ENCODE results near the gene MDGA2. TPM values are rescaled to one million over a fixed set of nuclear protein-coding genes. Genes with fewer than 3 reads are reported as not detected.
"Not testable (repeated sequence)": the region's sequence is repeated elsewhere in the genome, so short reads cannot be mapped to it uniquely, and the experiment has no call there.

Gene MDGA2
- total RNA-seq, 1 experiment from 2014 or later: not detected

GRCh38 chr14:47194055-47194454 is 481.4 kb downstream of the MDGA2 start:
- CTCF ChIA-PET: no interaction called here
- no peak overlapping the region for H2AFZ ChIP-seq (ENCODE audit: low read depth, low read length, poor library complexity, severe bottlenecking)
- H3K9me2 ChIP-seq (ENCODE audit: insufficient read depth): no peaks in the 10 kb centered on the region
- H3K4me2 ChIP-seq (ENCODE audit: low read length): no peak overlapping the region
- BruUV-seq (replicated peaks): no TSS peak
- RAD21 ChIA-PET (ENCODE audit: low non-redundant PET in 1 of 2, low total read pairs in 2 of 2, uncharacterized antibody in 2 of 2, unreplicated experiment in 2 of 2): no interaction called here
- H3K79me2 ChIP-seq (ENCODE audit: insufficient read depth, low read length): no peaks in the 10 kb centered on the region
- no peaks in the 10 kb centered on the region; a peak in 1 of 4 replicates for H3K36me3 ChIP-seq (ENCODE audit: control insufficient read depth in 1 of 2, insufficient read depth in 2 of 2, low read length in 2 of 2)
- H4K20me1 ChIP-seq (ENCODE audit: insufficient read depth): no peaks in the 10 kb centered on the region
- no peaks in the 10 kb centered on the region for H3K4me1 ChIP-seq (ENCODE audit: control insufficient read depth in 1 of 2, insufficient read depth in 2 of 2, low read length in 2 of 2)
- H3K4me3 ChIP-seq (replicated peaks in 1 of 2; ENCODE audit: low read depth in 1 of 2, low read length in 2 of 2): no peak overlapping the region
- no peaks in the 10 kb centered on the region for H3K27me3 ChIP-seq (ENCODE audit: insufficient read depth, low read length)
- intact Hi-C loops (cut with micrococcal nuclease): no loop called here
- no peak overlapping the region for H3K9ac ChIP-seq (ENCODE audit: low read length)
- no peak overlapping the region for H3K27ac ChIP-seq (ENCODE audit: low read depth, low read length)
- TF ChIP-seq REST (IDR thresholded peaks at IDR 0.05; ENCODE audit: low read depth) (no peak), EZH2phosphoT487 (IDR thresholded peaks at IDR 0.05; ENCODE audit: borderline replicate concordance) (no peak), ELF1 (IDR thresholded peaks at IDR 0.05; ENCODE audit: borderline replicate concordance, low read depth) (no peak)
- TF ChIP-seq, protein P1, sequence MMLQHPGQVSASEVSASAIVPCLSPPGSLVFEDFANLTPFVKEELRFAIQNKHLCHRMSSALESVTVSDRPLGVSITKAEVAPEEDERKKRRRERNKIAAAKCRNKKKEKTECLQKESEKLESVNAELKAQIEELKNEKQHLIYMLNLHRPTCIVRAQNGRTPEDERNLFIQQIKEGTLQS (IDR thresholded peaks at IDR 0.05): no peak
- POLR2A ChIA-PET: no interaction called here
- H3K9me3 ChIP-seq (ENCODE audit: control insufficient read depth in 1 of 2, insufficient read depth in 1 of 2, low read depth in 1 of 2, low read length in 2 of 2): no peaks in the 10 kb centered on the region
- ATAC-seq (no peak), DNase-seq (ENCODE audit: low read depth, low spot score) (no peak)

GRCh38 chr14:47192203-47192602 is 483.2 kb downstream of the MDGA2 start:
- H3K9me2 ChIP-seq (ENCODE audit: insufficient read depth); BruUV-seq (replicated peaks); H3K9ac ChIP-seq (ENCODE audit: low read length); ATAC-seq; H3K27ac ChIP-seq (ENCODE audit: low read depth, low read length); H3K9me3 ChIP-seq (ENCODE audit: control insufficient read depth in 1 of 2, insufficient read depth in 1 of 2, low read depth in 1 of 2, low read length in 2 of 2); RAD21 ChIA-PET (ENCODE audit: low non-redundant PET in 1 of 2, low total read pairs in 2 of 2, uncharacterized antibody in 2 of 2, unreplicated experiment in 2 of 2); H3K4me2 ChIP-seq (ENCODE audit: low read length); intact Hi-C loops (cut with micrococcal nuclease); POLR2A ChIA-PET; CTCF ChIA-PET; H3K79me2 ChIP-seq (ENCODE audit: insufficient read depth, low read length); DNase-seq (ENCODE audit: low read depth, low spot score); H3K4me3 ChIP-seq (replicated peaks in 1 of 2; ENCODE audit: low read depth in 1 of 2, low read length in 2 of 2); H3K36me3 ChIP-seq (ENCODE audit: control insufficient read depth in 1 of 2, insufficient read depth in 2 of 2, low read length in 2 of 2); H4K20me1 ChIP-seq (ENCODE audit: insufficient read depth); H2AFZ ChIP-seq (ENCODE audit: low read depth, low read length, poor library complexity, severe bottlenecking); H3K4me1 ChIP-seq (ENCODE audit: control insufficient read depth in 1 of 2, insufficient read depth in 2 of 2, low read length in 2 of 2); H3K27me3 ChIP-seq (ENCODE audit: insufficient read depth, low read length): not testable (repeated sequence)
